Measurements from ENCODE around the gene DDI1.
"Not testable (repeated sequence)": the region's sequence is repeated elsewhere in the genome, so short reads cannot be mapped to it uniquely, and the experiment has no call there.

Gene DDI1

DNA sequence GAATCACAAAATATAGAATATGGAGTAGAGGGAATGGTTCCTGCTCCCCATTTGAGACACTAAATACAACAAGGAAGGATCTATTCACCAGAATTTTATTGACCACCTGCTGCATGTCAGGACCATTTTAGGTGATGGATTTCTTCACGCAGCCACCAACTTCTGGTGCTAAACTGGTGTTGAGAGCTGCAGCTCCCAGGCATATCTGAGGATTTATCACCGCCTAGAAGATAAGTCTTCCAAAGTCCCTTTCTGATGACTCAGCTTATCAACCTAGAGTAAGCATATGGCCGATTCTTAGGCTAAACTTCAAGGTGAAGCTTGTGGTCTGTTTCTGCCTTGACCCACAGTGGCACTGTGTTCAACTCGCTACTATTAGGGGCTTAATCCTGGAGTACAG lies 6.7 kb downstream of the DDI1 start:
- DNase-seq: no peak

- DNase-seq: no peak
Measured at GRCh38 chr11:104043678-104044239, 7.3 kb downstream of the DDI1 start.

- DNase-seq: no peak
Measured at GRCh38 chr11:104046331-104046730, 9.9 kb downstream of the DDI1 start.

GRCh38 chr11:104046858-104047257 lies 10.4 kb downstream of the DDI1 start:
- DNase-seq: not testable (repeated sequence)

- DNase-seq: no peak
Measured at GRCh38 chr11:104049116-104049515, 12.7 kb downstream of the DDI1 start.

DNA sequence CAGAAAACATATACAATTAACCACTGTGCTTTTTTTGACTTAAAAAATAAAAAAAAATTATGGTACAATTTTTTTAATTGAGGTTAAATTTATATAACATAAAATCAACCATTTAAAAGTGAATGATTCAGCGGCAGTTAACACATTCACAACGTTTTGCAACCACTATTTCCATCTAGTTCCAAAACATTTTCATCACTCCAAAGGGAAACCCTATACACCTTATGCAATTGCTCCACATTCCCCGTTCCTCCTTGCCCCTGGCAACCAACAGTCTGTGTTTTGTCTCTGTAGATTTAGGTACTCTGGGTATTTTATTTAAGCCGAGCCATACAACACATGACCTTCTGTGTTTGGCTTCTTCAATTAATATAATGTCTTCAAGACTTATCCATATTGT lies 15.3 kb downstream of the DDI1 start:
- DNase-seq: no peak

GRCh38 chr11:104053743-104054478 lies 17.5 kb downstream of the DDI1 start:
- DNase-seq: no peak

DNA sequence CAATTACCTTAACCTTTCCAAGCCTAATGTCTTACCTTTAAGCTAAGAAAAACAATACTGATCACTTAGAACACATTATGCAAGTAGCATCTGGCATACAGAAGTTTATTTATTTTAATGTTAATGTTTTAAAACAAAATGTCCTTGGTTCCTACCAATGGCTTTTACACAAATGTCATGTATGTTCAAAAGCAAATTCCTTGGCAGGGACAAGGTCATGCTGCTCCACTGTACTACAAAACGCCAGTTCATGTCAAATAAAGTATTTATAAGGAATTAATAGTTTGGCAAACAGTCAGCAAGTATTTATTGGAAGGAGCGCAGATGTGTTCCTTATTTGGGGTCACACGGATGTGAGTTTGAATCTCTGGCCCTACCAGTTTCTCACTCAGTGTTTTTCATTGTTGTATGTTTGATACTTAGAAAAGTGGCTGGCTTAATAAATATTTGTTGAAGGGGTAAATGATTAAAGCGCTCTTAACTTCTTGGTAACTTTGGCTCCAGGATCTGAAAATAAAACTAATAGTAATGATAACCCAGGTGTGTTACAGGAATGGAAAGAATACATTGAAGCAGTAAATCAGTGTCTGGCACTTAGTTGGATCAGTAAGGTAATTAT lies 18.6 kb downstream of the DDI1 start:
- no peak for DNase-seq

DNA sequence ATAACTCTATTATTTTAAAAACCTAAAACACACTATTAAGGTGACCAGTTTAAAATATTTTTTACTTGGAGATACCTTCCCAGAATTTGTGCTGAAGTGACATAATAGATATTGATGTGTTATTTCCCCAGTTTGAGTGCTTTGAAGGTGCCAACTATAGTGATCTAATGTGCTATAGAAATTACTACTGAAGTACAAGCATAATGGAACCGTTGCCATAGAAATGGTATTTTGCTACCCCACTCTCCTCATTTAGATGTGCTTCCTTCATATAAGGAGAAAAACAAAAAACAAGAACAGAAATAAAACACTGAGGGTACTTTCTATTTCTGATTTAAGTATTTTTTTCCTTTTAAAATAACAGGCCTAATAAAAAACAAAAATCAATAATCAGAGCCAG lies 19.2 kb downstream of the DDI1 start:
- DNase-seq: no peak

DNA sequence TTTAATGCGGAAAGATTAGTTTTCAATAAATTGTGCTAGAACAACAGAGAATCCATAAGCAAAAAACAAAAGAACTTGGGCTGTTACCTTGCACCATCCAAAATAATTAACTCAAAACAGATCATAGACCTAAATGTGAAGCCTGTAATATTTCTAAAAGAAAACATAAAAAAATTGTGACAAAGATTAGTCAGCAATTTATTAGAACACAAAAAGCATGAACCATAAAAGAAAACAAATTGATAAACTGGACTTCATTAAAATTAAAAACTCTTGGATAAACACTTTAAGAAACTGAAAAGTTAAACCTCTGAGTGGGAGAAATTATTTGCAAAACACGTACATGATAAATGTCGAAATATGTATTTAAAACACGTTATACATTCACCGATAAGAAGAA lies 21.5 kb downstream of the DDI1 start:
- DNase-seq: no peak

- DNase-seq: no peak
Measured at GRCh38 chr11:104058680-104059079, 22.2 kb downstream of the DDI1 start.

DNA sequence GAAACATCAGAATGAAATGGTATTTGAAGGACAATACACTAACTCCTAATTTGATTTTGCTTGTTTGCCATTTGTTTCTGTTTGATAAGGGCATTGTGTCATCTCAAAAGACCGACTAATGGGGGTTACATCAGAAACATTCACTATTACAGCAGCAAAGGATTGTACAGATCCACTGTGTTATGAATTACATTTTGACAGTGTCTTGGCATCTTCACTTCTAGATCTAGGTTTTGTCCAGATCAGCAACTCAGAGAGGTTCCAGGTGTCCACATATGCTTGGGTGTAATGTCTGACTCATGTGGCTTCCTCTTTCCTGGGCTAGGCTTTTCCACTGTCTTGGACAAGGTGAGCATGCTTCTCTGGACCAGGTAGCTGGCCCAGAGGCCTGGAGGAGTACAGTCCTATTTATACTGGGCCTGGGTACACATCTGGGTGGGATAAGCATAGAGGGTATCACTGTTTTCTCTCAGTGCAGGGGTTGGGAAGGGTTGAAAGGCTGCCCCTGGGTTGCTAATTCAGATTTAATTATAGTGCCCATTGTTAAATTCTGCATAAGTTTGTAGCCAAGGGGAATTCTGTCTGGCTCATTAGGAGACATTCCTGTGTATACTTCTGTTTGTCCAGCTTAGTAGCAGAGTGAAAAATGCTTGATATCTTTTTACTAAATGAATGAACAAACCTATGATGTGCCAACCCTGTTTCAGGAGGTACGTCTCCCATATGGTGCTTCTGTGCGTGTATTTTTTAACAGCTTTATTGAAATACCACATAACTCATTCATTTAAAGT lies 23.8 kb downstream of the DDI1 start:
- no peak for DNase-seq

- DNase-seq: no peak
Measured at GRCh38 chr11:104060820-104061219, 24.4 kb downstream of the DDI1 start.

DNA sequence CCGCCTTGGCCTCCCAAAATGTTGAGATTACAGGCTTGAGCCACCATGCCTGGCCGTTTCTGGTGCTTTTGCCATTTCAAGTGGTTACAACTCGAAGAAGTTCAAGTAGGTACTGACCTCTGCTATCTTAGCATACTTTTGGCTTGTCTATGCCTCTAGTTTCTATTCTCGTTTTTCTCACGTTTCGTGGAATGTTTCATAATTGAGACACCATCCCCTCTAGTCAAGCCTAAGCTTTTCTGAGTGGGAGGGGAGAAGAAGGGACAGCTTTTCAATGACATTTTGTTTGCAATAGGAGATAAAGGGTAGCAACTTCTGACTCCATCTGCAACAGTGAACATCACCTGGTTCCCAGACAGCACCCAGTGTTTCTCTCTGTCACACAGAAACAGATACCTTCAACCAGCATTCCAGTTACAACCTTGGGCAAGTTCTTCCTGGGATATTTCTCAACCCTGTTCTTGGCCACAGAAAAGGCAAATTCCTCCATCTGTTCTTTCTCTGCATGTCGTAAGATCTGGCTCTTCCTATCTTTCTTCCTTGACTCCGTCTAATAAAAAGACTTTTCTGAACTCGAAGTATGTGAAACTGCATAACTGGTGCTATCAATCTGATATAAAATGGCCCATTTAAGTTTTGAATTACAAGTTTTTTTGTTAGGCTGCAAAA lies 25.5 kb downstream of the DDI1 start:
- no peak for DNase-seq

GRCh38 chr11:104064034-104064630 lies 27.7 kb downstream of the DDI1 start:
- no peak for DNase-seq

DNA sequence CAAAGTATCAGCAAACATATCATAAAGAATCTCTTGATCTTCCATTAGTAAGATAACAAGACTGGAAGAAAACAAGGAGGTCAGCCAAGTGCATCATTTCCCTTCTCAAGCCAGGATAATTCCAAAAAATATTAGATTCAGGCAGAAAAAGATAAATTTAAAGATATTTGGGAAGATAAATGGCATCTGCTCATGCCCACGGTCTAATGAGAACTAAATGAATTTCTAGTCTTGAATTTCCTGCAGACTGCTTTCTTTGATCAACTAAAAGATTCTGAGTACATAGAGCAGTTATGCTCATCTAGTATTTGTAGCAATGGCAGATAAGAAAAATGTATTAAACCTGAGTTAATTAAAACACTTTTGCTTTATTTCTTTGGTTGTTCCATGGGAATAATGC lies 31.1 kb downstream of the DDI1 start:
- DNase-seq: no peak

DNA sequence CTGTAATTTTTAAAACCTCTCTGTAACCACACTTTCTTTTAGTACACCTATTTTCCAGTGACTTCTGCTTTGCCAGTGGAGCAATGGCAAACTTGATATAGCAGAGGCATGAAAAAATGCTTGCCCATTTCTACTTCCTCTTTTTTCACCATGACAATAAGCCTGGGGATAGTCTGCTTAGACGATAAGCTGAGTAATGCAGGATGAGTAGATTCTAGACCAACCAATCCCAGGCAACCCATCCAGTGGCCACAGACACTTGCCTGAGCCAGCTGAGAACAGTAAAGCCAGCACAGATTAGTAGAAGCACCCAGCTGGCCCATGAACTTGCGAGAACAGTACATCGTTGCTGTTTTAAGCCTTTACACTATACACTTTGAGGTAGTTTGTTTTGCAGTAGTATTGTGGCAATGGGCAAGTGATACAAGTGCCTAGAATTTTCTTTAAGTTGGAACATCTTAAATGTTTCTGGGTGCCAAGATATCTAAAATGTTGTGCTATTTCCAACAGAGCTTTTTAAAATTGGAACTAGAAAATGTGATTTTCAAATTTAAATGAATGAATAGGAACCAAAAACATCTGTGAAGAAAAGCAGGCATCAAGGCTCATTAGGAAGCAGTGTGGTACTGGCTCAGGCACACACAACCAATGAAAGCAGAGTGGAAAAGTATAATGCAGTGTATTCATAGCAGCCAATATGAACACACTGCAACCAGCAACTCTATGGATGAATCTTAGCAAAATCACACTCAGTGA lies 37.7 kb downstream of the DDI1 start:
- DNase-seq: no peak

DNA sequence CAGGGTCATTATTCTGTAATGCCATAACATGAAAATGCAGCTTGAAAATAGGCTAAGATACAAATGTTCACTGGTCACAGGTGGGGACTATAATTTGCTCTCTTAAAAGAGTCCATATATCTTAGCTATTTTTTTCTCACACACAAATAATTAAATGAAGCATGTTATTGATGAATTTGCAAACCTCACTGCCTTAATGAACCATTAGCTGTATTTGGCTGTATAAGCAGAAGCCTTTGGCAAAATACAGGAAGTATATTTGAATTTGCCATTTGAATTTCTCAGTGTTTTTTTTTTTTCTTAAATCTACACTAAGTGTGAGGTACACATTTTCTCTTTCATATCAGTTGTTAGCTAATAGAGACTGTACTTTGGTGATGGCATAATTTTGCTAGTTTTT lies 38.7 kb downstream of the DDI1 start:
- DNase-seq: no peak

- DNase-seq: no peak
Measured at GRCh38 chr11:104075706-104076105, 39.3 kb downstream of the DDI1 start.

DNA sequence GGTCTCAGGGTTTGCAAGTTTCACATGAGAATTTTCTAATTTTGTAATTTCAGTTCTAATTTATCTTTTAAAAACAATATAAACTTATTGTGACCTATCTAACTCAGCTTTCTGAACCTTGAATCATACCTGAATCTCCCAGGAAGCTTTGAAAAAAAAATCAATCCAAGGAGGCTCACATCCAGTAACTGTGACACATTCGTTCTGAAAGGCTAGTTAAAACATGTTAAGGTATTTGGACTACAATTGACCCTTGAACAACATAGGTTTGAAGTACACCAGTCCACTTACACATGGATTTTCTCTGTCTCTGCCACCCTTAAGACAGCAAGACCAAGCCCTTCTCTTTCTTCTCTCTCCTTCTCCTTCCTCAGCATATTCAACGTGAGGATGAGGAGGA lies 40.0 kb downstream of the DDI1 start:
- DNase-seq: no peak

DNA sequence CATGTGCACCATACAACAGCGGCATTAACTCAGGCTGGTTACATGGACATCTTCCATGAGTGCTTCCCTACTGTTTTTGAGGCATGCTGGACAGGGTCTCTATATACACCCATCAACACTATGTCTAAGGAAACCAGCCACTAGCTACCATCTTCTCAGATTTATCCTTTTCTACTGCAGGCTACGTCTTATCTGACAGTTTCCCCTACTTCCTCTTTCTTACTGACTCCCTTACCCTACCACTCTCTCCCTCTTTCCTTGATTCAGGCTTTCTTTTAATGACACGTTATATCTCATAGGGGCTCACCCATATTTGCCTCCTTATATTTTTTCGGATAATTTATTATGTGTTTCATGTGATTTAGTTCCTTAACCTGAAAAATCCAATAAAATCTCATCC lies 41.8 kb downstream of the DDI1 start:
- no peak for DNase-seq

DNA sequence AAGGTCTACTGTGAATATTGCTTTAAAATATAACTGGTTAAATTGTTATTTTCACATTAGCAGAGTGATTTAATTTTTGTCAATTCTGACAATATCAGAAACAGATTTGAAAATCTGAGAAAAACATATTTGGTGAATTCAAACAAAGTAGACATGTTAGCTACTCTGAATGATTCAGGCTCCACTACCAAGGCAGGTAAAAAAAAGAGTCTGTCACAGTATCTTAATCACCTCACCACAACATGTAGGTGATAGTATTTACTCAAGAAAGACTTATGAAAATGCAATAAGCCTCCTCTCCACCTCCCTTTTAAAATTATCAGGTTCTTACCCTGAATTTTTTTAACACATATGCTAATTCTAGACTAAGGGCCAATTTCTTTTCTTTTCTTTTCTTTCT lies 42.6 kb downstream of the DDI1 start:
- no peak for DNase-seq
